SK-N-SH (cell line): ENCODE data around the gene RNF157.

Experiments used
- CTCF ChIP-seq: fragments of 200-600 bp; sonication (generic); IDR thresholded peaks from 2 replicates; pipeline ENCODE4 v1.6.1; 2017; ENCODE audit warnings: antibody characterized with exemption, mild to moderate bottlenecking, moderate library complexity
- GABPA ChIP-seq: IDR thresholded peaks from 2 replicates; pipeline ENCODE4 v1.4.0; 2012; ENCODE audit warnings: low read depth, mild to moderate bottlenecking
- NFIC ChIP-seq: IDR thresholded peaks from 2 replicates; pipeline ENCODE4 v1.4.0; 2012; ENCODE audit warnings: borderline replicate concordance
- TEAD4 ChIP-seq: IDR thresholded peaks from 2 replicates; pipeline ENCODE4 v1.4.0; 2012; ENCODE audit warnings: mild to moderate bottlenecking, borderline replicate concordance; ENCODE audit not compliant: insufficient read depth

- no peak for TF ChIP-seq CTCF
- no peak for TF ChIP-seq NFIC
- no peak for TF ChIP-seq GABPA
- no peak for TF ChIP-seq TEAD4
These were observed 21.3 kb upstream of the RNF157 start for GRCh38 chr17:76261421-76262215.
